K562 (cell line): ENCODE results near the gene NFIB. TPM values are rescaled to one million over a fixed set of nuclear protein-coding genes. Genes with fewer than 3 reads are reported as not detected.

Source experiments
- ATAC-seq: fragments of 200-7000 bp; cut with Tn5 transposase; 3 replicates; pipeline ENCODE4 v1.9.1; 2020; ENCODE audit warnings: moderate library complexity
- BruUV-seq: library from RNA; stranded (reverse); fragments of 400-500 nt; replicated peaks from 2 replicates; lab custom pipeline; 2021; lab: Mats Ljungman, UMichigan
- CTCF ChIA-PET: fragments of 300-600 bp; formaldehyde crosslinking; extraction: SDS; loops from one replicate; lab custom pipeline; 2021; ENCODE audit warnings: low intra/inter-chr PET ratio; lab: Yijun Ruan, JAX
- POLR2A ChIA-PET: fragments of 300-600, 350-650 bp; sonication (Branson Sonifier 250); formaldehyde crosslinking; extraction: SDS; loops from one replicate; lab custom pipeline; 2021; ENCODE audit warnings: antibody characterized with exemption, inconsistent platforms; lab: Yijun Ruan, JAX
- DNase-seq, 4 experiments: peaks; one replicate each; pipeline versions ENCODE4 v3.0.0 to v3.0.0-alpha.2; 2011 to 2018; ENCODE audit warnings: low spot score in 3 of 4, mixed read lengths in 3 of 4; ENCODE audit errors: extremely low read depth in 1 of 4
- FAIRE-seq: peaks from 2 replicates; lab custom pipeline; 2011; peaks lifted over from hg19 to GRCh38; lab: Jason Lieb, UNC
- H2AFZ ChIP-seq: 2 replicates; pipeline ENCODE4 v1.6.0; 2011; ENCODE audit warnings: low read depth, low read length, control low read depth, inconsistent platforms
- H3K27ac ChIP-seq: fragments of 200-600 bp; 3 replicates; pipeline ENCODE4 v1.8.0; 2011; ENCODE audit warnings: low read depth, mild to moderate bottlenecking, control low read depth, inconsistent platforms, low read length, moderate library complexity, mixed read lengths; ENCODE audit errors: extremely low read depth
- H3K27me3 ChIP-seq, 2 experiments: fragments of 300-600 bp in 1 of 2; 2 replicates in 1 of 2; 3 replicates in 1 of 2; pipeline versions ENCODE4 v1.6.0 to v1.8.0; 2011; ENCODE audit warnings: inconsistent platforms in 2 of 2, low read length in 2 of 2, mild to moderate bottlenecking in 1 of 2, mixed read lengths in 1 of 2, moderate library complexity in 1 of 2; ENCODE audit not compliant: control insufficient read depth in 2 of 2, insufficient read depth in 2 of 2
- H3K36me3 ChIP-seq: fragments of 300-600 bp; 3 replicates; pipeline ENCODE4 v1.8.0; 2011; ENCODE audit warnings: mild to moderate bottlenecking, low read length, inconsistent platforms; ENCODE audit not compliant: control insufficient read depth, insufficient read depth
- H3K4me1 ChIP-seq, 2 experiments: fragments of 200-600 bp in 1 of 2; replicated peaks in 1 of 2; 2 replicates in 1 of 2; 3 replicates in 1 of 2; pipeline versions ENCODE4 v1.5.1 to v1.8.0; 2011; ENCODE audit warnings: inconsistent platforms in 2 of 2, low read length in 2 of 2, mild to moderate bottlenecking in 1 of 2, mixed read lengths in 1 of 2, moderate library complexity in 1 of 2; ENCODE audit not compliant: control insufficient read depth in 2 of 2, insufficient read depth in 2 of 2
- H3K4me2 ChIP-seq: 2 replicates; pipeline ENCODE4 v1.6.1; 2011; ENCODE audit warnings: low read length, control low read depth, inconsistent platforms, mixed read lengths; ENCODE audit not compliant: insufficient read depth
- H3K4me3 ChIP-seq: fragments of 200-600 bp; sonication (generic), shearing (Covaris generic); 2 replicates; pipeline ENCODE4 v1.5.1; 2016; ENCODE audit warnings: control low read depth, inconsistent platforms
- H3K79me2 ChIP-seq: fragments of 200-600 bp; 3 replicates; pipeline ENCODE4 v1.8.0; 2011; ENCODE audit warnings: low read length, inconsistent platforms; ENCODE audit not compliant: control insufficient read depth, insufficient read depth
- H3K9ac ChIP-seq, 2 experiments: 2 replicates each; pipeline versions ENCODE4 v1.6.0 to v1.6.1; 2011; ENCODE audit warnings: low read depth in 2 of 2, low read length in 2 of 2, control low read depth in 1 of 2, inconsistent platforms in 1 of 2, mild to moderate bottlenecking in 1 of 2, mixed read lengths in 1 of 2; ENCODE audit not compliant: insufficient read depth in 1 of 2
- H3K9me1 ChIP-seq: one replicate; pipeline ENCODE4 v1.6.0; 2011; ENCODE audit warnings: inconsistent platforms, mild to moderate bottlenecking, low read length, moderate library complexity; ENCODE audit not compliant: control insufficient read depth, insufficient read depth
- H3K9me3 ChIP-seq: replicated peaks from 2 replicates; pipeline ENCODE4 v1.5.1; 2011; ENCODE audit warnings: low read depth, low read length, inconsistent platforms; ENCODE audit not compliant: control insufficient read depth, insufficient read depth
- H4K20me1 ChIP-seq: replicated peaks from 2 replicates; pipeline ENCODE4 v1.6.1; 2011; ENCODE audit warnings: low read length, inconsistent platforms, mixed read lengths; ENCODE audit not compliant: control insufficient read depth, insufficient read depth
- BHLHE40 ChIP-seq: IDR thresholded peaks from 2 replicates; pipeline ENCODE4 v1.6.1; 2011; ENCODE audit warnings: low read length, improper control_type of control experiment
- DDX20 ChIP-seq: fragments of 450-650 bp; IDR thresholded peaks from 2 replicates; pipeline ENCODE4 v1.6.1; 2016; ENCODE audit warnings: missing genetic modification characterization, low read depth, mild to moderate bottlenecking, missing compliant biosample characterization, moderate library complexity
- ESRRB ChIP-seq: fragments of 250-450 bp; sonication (Bioruptor Pico); IDR thresholded peaks from 2 replicates; pipeline ENCODE4 v1.5.0; 2020; ENCODE audit warnings: mild to moderate bottlenecking, moderate library complexity, borderline replicate concordance
- ILK ChIP-seq: fragments of 450-650 bp; IDR thresholded peaks from 2 replicates; pipeline ENCODE4 v1.6.1; 2016; ENCODE audit warnings: missing genetic modification characterization, low read depth, mild to moderate bottlenecking, missing compliant biosample characterization, moderate library complexity, borderline replicate concordance
- ZC3H11A ChIP-seq: IDR thresholded peaks from 2 replicates; pipeline ENCODE4 v1.6.1; 2012; ENCODE audit warnings: low read depth, low read length, improper control_type of control experiment
- ZNF24 ChIP-seq: fragments of 450-650 bp; IDR thresholded peaks from 2 replicates; pipeline ENCODE4 v1.6.1; 2016
- ZNF584 ChIP-seq: fragments of 200-800 bp; sonication (Bioruptor generic); IDR thresholded peaks from 2 replicates; pipeline ENCODE4 v1.6.1; 2016; ENCODE audit warnings: low read depth, mild to moderate bottlenecking, missing genetic modification characterization, missing compliant biosample characterization
- ZNF785 ChIP-seq: fragments of 250-450 bp; sonication (Bioruptor Pico); IDR thresholded peaks from 2 replicates; pipeline ENCODE4 v1.4.0; 2020; ENCODE audit warnings: mild to moderate bottlenecking
- WGBS: fragments of 100-300 bp; shearing (Covaris generic); methylation state at CpG from one replicate; pipeline ENCODE4 v1.1.6; 2016; ENCODE audit warnings: low coverage, mixed read lengths; ENCODE audit not compliant: insufficient coverage; ENCODE audit errors: missing lambda C conversion rate; 5-methylcytosine and 5-hydroxymethylcytosine counted together
- in situ Hi-C: fragments of 300-500 bp; cut with MboI; formaldehyde crosslinking; loops from 4 replicates; pipeline ENCODE4 v1.15.0; 2018; ENCODE audit warnings: inconsistent platforms, mixed read lengths
- intact Hi-C: fragments of 100-400 bp; cut with micrococcal nuclease; formaldehyde crosslinking; loops from 2 replicates; pipeline ENCODE4 v1.14.2; 2022
- polyA plus RNA-seq, 8 experiments: library from polyadenylated mRNA; depleted of rRNA in 4 of 8; stranded (reverse) in 5 of 8; unstranded in 3 of 8; fragments of >200 nt; fragmentation: Nextera tagmentation in 2 of 8; fragmentation: Illumina TruSeq in 1 of 8; extraction: Ambion mirVana in 2 of 8; extraction: Trizol in 1 of 8; gene quantifications; 2 replicates each; pipeline versions ENCODE4 v1.2.1 to v1.2.3, GENCODE V29; 2011 to 2014; ENCODE audit warnings: inconsistent platforms in 1 of 8, missing spikeins in 1 of 8
- total RNA-seq, 7 experiments: library from RNA; depleted of rRNA in 6 of 7; stranded (reverse); fragments of >200 nt in 6 of 7; fragmentation: Illumina TruSeq in 2 of 7; extraction: Trizol in 2 of 7; gene quantifications; 2 replicates each; pipeline versions ENCODE4 v1.2.1 to v1.2.3, GENCODE V29; 2011 to 2021; ENCODE audit warnings: low replicate concordance in 1 of 7
- TF ChIP-seq, protein P1 (sequence below): fragments of 450-650 bp; IDR thresholded peaks from 2 replicates; pipeline ENCODE4 v1.6.1; 2016; ENCODE audit warnings: low read depth, mild to moderate bottlenecking, moderate library complexity

The NFIB gene
- total and polyA plus RNA-seq, 9 of the 15 experiments (the other 6 are each of a cell fraction or from before 2014, with no cell fraction given) = 1.2 to 3.3 (median 1.9) TPM

DNA sequence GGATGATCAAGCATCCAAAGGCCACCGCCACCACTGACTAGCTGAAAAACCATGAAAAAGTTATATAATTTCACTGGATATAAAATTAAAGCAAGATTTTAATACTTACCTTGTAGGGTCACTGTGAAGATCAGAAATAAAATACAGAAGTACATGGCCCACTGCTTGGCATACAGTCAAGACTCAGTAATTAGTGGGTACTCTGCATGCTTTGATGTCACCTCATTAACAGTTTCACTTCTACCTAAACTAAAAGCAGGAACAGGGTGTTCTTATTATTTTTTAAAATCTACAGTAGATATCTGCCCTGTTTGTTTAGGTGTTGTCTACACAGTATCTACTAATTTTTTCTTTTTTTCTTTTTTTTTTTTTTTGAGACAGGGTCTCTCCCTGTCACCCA is 66.4 kb downstream of the NFIB start:
- 0% methylated on average over 1 of the region's 1 CpG for WGBS
- Histone ChIP-seq H3K9me1 (no peaks in the 10 kb centered on the region), H3K27ac (no peak overlapping the region), H3K9ac (no peak overlapping the region), H3K9me3 (no peaks in the 10 kb centered on the region), H3K79me2 (no peaks in the 10 kb centered on the region), H3K27me3 (no peaks in the 10 kb centered on the region; a peak in 1 of 5 replicates), H3K4me1 (no peaks in the 10 kb centered on the region), H2AFZ (no peak overlapping the region), H3K4me2 (no peak overlapping the region), H4K20me1 (no peaks in the 10 kb centered on the region), H3K4me3 (no peak overlapping the region), H3K36me3 (no peaks in the 10 kb centered on the region)
- FAIRE-seq (no peak), DNase-seq (no peak), ATAC-seq (no peak)
- CTCF ChIA-PET = no interaction called here
- no TSS peak for BruUV-seq
- intact Hi-C loops = no loop called here
- POLR2A ChIA-PET = no interaction called here
- in situ Hi-C loops = no loop called here
- TF ChIP-seq, protein P1, sequence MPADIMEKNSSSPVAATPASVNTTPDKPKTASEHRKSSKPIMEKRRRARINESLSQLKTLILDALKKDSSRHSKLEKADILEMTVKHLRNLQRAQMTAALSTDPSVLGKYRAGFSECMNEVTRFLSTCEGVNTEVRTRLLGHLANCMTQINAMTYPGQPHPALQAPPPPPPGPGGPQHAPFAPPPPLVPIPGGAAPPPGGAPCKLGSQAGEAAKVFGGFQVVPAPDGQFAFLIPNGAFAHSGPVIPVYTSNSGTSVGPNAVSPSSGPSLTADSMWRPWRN = no peak
- no peak for TF ChIP-seq ESRRB (CRISPR knock-in tag)
- no peak for TF ChIP-seq ZNF785 (CRISPR knock-in tag)
- TF ChIP-seq DDX20 (tag) = no peak
- no peak for TF ChIP-seq ZNF24
- TF ChIP-seq ZC3H11A = no peak
- no peak for TF ChIP-seq ZNF584 (CRISPR knock-in tag)
- no peak for TF ChIP-seq BHLHE40
- no peak for TF ChIP-seq ILK
